Hematopoietic multipotent progenitor cell treated with erythropoietin and hydrocortisone succinate and interleukin-3 and kit ligand, for 15 days (in vitro differentiated cells): Measurements from ENCODE around the gene EPAS1.
A peak's percentile ranks its signal among the peaks of the same experiment; 100 is the strongest.

Experiments
- DNase-seq: peaks from one replicate; pipeline ENCODE4 v3.0.0-alpha.2; 2015; ENCODE audit warnings: low spot score

The EPAS1 gene

DNA sequence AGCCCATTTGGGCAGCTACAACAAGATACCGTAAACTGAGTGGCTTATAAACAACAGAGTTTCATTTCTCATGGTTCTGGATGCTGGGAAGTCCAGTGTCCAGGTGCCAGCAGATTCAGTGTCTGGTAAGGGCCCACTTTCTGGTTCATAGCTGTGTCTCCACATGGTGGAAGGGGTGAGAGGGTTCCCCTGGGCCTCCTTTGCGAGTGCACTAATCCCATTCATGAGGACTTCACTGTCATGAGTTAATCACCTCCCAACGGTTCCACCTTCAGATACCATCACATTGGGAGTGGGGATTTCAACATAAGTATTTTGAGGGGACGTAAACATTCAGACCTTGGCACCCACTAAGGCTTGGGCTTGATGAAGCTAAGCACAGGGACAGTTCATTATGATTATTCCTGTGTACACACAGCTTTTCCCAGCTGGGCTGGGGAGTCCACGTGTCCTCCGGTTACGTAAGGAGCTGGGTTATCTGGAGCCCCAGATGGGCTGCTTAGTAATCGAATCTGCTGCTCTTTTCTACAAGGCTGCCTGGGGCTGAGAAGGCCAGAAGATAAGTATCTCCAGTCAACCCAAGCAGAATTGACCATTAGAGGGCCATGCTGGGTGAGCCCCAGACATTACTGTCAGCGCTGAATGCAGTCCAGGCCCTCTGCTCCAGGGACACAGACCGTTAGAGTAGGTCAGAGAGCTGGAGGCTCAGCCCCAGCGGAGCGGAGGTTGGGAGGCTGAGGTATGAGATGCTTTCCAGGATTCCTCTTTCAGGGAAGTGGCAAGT lies 42.7 kb downstream of the EPAS1 start:
- peak; percentile 66 for DNase-seq

DNA sequence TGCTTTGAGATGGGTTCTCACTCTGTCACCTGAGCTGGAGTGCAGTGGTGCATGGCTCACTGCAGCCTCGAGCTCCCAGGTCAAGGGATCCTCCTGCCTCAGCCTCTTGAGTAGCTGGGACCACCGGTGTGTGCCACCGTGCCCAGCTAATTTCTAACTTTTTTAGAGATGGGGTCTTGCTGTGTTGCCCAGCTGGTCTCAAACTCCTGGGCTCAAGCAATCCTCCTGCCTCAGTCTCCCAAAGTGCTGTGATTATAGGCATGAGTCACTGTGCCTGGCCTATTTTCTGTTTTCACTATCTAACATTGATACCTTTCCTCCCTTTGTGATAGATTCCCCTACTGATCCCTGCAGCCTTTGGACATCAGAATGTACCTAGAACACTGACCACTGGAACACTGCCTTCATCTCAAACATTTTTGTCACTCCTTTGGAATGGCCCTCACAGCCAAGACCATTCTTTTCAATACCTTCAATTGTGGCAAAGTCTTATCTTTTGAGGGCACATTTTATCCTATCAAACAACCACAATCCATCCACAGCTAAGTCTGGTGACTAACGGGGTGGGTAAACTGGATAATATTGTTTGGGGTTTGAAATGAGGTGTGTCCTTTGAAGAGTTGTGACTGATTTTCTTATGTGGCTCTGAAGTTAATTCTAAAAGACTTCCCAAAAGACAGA lies 43.7 kb downstream of the EPAS1 start:
- DNase-seq = peak; percentile 18

DNA sequence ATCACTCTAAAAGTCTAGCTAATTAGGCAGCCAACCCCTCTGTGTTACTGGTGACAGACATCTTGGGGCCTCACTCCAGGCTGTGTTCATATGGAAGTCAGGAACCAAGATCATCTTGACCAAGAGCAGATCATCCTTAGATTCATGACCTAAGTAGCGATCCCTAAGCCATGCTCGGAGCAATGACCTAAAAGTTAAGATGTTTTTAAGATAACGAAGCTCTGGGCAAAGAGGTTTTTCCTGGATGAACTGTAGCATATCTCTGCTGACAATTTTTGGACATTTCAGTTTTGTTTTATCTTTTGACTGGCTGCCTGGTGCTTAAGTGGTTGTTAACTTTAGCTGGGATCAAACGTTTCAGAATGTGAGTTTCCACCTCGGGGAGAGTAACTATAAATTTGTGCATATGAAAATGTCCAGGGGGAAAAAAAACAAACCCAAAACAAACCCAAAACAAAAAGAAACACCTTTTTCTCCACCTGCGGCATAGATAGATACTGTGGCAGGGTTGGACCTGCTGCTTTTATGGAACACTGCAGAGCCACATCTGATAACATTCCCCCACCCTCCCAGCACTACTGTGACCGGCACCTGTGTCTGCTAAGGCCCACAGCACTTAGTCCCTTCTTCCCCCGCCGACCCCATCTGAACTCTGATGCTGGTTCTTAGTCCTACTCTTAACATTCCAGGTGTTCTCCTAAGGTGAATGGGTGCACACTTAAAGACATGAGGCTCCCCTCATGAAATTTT lies 45.5 kb downstream of the EPAS1 start:
- DNase-seq = no peak

DNA sequence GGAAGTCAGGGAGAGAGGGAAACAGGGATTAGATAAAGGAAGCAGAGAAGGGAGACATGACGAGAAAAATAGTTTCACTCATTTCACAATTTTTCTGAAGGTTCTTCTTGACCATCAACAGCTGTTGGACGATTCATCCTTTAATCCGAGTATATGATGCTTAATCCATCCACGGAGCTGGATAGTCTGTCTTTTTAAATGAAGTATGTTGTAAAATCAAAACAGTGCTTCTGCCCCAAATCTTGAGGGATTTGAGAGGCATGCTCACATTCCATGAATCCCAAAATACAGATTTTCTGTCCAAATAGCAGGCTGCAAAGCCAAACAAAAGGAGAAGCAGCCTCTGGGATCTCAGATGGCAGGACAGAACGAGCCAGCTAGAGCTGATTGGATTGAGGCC lies 47.5 kb downstream of the EPAS1 start:
- no peak for DNase-seq

- no peak for DNase-seq
Observed at GRCh38 chr2:46345775-46346174, 48.6 kb downstream of the EPAS1 start.

GRCh38 chr2:46346719-46347118 lies 49.5 kb downstream of the EPAS1 start:
- DNase-seq = no peak

GRCh38 chr2:46347648-46348280 lies 50.6 kb downstream of the EPAS1 start:
- no peak for DNase-seq

GRCh38 chr2:46349115-46349547 lies 51.9 kb downstream of the EPAS1 start:
- no peak for DNase-seq

- DNase-seq = no peak
Observed at GRCh38 chr2:46350029-46350689, 53.0 kb downstream of the EPAS1 start.

DNA sequence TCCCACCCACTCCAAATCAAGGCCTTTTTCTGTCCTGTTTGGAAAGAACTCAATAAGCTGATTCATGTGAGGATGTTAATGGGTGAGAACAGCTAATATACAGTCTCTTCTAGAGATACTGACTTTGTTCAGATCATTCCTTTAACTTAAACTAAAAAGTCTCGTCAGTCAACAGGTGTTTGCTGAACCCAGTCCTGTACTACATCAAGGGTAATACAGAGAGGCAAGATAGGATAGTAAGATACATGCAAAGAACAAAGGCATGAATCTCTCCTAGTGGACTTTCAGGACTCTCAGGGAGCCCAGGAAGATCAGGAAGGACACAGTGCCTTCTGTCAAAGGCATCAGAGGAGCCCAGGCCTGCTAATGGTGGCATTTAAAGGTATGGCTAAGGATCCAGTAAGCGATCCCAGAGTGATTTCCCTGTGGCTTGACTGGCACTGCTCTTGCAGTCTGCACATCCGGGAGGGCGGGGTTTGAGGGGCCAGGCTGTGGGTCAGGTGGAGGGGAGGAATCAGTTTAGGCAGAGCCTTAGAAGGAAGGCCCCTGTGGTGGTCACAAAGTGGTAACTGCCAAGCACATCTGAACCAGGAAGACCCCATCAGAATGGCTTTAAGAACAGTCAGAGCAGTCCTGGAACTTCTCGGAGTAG lies 54.0 kb downstream of the EPAS1 start:
- no peak for DNase-seq

DNA sequence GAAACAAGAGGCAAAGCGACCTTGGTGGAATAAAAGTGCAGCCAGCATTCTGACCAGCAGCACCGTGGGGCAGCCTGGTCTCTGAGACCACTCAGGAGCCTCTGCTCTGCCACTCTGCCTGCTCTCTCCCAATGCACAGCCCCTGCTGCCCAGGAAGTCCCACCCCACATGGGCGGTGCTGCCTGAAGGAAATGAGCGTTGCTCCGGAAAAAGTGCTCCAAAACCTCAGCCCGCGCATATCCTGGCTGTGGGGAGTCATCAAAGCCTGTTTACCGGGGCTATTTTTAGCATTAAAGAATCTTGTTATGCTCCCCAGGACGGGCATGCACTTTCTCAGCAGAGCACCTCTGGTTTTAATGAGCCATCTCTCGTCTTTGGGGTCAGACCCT lies 54.5 kb downstream of the EPAS1 start:
- no peak for DNase-seq

DNA sequence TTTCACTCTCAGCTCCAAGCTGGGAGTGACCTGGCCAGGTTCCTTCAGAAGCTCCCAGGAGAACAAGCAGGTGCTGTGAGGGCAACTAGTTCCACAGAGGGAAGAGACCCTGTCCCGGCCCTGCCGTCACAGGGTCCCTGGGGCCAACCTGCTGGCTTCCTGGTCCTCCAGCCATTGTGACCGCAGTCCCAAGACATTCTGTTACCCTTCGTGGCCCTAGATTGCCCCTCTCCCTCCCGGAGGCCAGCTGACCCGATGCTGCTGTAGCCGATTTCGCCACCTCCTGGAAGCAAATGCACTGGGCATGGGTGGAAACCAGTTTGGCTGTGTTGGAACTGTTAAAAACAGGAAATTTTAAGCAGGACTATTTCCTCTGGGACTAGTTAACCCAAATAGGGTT lies 55.4 kb downstream of the EPAS1 start:
- no peak for DNase-seq

GRCh38 chr2:46353509-46353908 lies 56.3 kb downstream of the EPAS1 start:
- DNase-seq = no peak

DNA sequence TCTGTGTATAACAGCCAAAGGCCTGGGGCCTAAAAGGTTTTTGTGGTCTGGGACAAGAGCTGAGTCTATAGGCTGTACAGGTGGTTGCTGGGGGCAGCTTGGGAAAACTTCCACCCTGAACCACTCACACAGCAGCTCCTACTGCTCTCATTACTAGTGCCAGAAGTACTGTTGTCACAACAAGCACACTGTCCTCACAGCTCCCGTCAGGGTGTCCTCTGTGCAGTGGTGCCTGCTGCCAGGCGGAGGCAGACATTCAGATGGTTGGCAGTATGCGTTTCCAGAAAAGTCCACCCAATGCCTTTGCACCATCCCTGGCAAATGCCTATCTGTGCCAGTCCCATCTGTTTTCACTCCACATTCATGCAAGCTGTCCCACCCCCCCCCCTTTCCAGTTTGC lies 58.5 kb downstream of the EPAS1 start:
- no peak for DNase-seq

GRCh38 chr2:46356991-46357390 lies 59.8 kb downstream of the EPAS1 start:
- no peak for DNase-seq

DNA sequence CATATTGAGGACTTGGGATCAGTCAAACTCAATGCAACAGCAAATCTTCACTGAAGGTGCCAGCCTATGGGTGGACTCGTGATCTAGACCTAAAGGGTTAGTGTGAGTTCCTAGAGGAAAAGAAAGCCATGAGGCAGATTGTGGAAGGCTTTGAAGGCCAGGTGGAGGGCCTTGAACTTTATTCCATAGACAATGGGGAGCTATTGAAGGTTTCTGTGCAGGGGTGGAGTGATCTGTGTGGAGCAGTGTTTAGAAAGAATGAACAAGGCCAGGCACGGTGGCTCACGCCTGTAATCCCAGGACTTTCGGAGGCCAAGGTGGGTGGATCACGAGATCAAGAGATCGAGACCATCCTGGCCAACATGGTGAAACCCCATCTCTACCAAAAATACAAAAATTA lies 61.5 kb downstream of the EPAS1 start:
- no peak for DNase-seq

DNA sequence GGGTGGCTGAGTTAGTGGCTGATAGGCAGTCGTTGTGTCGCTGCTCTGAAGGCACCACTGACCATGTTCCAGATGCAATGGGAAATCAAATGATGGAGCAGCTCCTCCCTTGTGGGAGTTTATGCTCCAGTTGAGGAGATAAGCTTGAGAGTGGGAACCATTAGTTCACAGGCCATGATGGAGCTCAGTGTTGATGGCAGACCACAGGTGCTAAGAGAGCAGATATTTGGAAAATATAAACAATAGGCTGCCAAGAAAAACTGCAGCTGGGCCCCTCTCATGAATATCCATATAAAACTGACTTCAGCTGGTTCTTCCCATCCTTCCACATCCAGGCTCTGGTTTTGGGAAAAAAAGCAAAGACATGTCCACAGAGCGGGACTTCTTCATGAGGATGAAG lies 63.1 kb downstream of the EPAS1 start:
- DNase-seq = no peak

GRCh38 chr2:46361920-46362666 lies 64.9 kb downstream of the EPAS1 start:
- DNase-seq = no peak

GRCh38 chr2:46362667-46363012 lies 65.4 kb downstream of the EPAS1 start:
- DNase-seq = no peak

DNA sequence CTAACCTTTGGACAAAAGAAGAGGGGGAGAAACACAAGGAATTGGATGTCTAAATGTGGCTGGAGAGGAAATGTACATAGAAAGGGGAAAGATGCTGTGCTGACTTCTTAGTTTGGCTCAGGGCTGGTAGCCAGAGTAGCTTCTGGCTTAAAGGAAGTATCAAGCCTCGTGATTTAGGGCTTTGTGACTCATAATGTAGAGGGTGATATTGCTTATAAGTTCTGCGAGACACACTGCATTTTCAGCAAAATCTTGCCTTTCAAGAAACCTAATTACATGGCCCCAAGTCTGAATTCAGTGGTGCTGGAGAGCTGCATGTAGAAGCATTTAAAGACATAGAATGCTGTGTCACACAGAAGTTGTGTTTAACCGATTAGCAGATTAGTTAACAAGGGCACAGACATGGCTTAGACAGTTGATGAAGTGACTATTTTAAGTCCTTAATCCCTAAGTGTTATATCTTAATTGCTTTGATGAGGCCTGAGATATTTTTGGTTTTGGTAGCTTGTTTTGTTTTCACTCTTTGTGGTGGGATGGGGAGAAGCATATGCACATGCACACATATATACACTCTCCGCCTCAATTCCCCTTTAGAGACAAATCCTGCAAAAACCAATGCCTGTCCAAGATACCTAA lies 66.4 kb downstream of the EPAS1 start:
- DNase-seq = no peak
